Transverse colon (tissue), 4 donors: ENCODE data around the gene A1BG. TPM values are rescaled to one million over a fixed set of nuclear protein-coding genes. Genes with fewer than 3 reads are reported as not detected.
"Not testable (repeated sequence)": the region's sequence is repeated elsewhere in the genome, so short reads cannot be mapped to it uniquely, and the experiment has no call there.

Experiments used
- DNase-seq: peaks from one replicate; pipeline ENCODE4 v3.0.0-alpha.2; 2019
- H3K27ac ChIP-seq, 4 donors: fragments of 200-600 bp; sonication (generic); 2 replicates each; pipeline ENCODE4 v1.5.1; 2016 to 2018; ENCODE audit warnings: inconsistent platforms in 4 of 4
- H3K27me3 ChIP-seq: fragments of 200-600 bp; sonication (generic); 2 replicates; pipeline ENCODE4 v1.5.1; 2017; ENCODE audit warnings: inconsistent platforms
- H3K36me3 ChIP-seq, 4 donors: fragments of 200-600 bp; sonication (generic); 2 replicates each; pipeline ENCODE4 v1.5.1; 2017 to 2019; ENCODE audit warnings: inconsistent platforms in 4 of 4
- H3K4me1 ChIP-seq, 4 donors: fragments of 200-600 bp; sonication (generic); 2 replicates each; pipeline ENCODE4 v1.5.1; 2017 to 2020; ENCODE audit warnings: inconsistent platforms in 4 of 4
- H3K4me3 ChIP-seq, 4 donors: fragments of 200-600 bp; sonication (generic); 1 replicate in 1 of 4; 2 replicates in 3 of 4; pipeline versions ENCODE4 v1.5.1 to v1.6.1; 2017 to 2019; ENCODE audit warnings: inconsistent platforms in 4 of 4
- H3K9me3 ChIP-seq, 2 donors: fragments of 200-600 bp; sonication (generic); 2 replicates each; pipeline ENCODE4 v1.5.1; 2017 to 2019; ENCODE audit warnings: inconsistent platforms in 2 of 2
- EP300 ChIP-seq: sonication (generic); formaldehyde crosslinking; IDR thresholded peaks from one replicate; pipeline ENCODE4 v1.6.1; 2017; ENCODE audit warnings: antibody characterized with exemption, low read depth
- POLR2A ChIP-seq: fragments of 450-650 bp; IDR thresholded peaks from one replicate; pipeline ENCODE4 v1.6.1; 2016; ENCODE audit warnings: antibody characterized with exemption, mild to moderate bottlenecking, moderate library complexity
- POLR2AphosphoS5 ChIP-seq, 3 donors: sonication (generic); formaldehyde crosslinking; IDR thresholded peaks; one replicate each; pipeline ENCODE4 v1.6.1; 2016; ENCODE audit warnings: antibody characterized with exemption in 3 of 3
- WGBS, 2 donors: methylation state at CpG; one replicate each; pipeline ENCODE4 v1.1.5; 2018; ENCODE audit warnings: low coverage in 1 of 2; 5-methylcytosine and 5-hydroxymethylcytosine counted together
- in situ Hi-C, 4 donors: fragments of 200-750 bp; cut with MboI; loops; one replicate each; pipeline versions ENCODE4 v1.15.0 to v1.15.1; 2017; ENCODE audit warnings: low sequenced_read_pairs in 3 of 4, low pct_ligation_motif_present in 1 of 4, low pct_unique_long_range_greater_than_20kb in 1 of 4
- intact Hi-C: fragments of 100-400 bp; cut with DNase I; formaldehyde crosslinking; loops from one replicate; pipeline ENCODE4 v1.15.1; 2023; ENCODE audit warnings: low total_unique reads
- total RNA-seq, 4 donors: library from RNA; depleted of rRNA; stranded (reverse); fragments of >200 nt; gene quantifications; one replicate each; pipeline ENCODE4 v1.1.0, GENCODE V29; 2016
- TF ChIP-seq, protein P1 (sequence below), 5 experiments: fragments of 200-600 bp in 3 of 5; fragments of 450-650 bp in 2 of 5; sonication (generic) in 3 of 5; IDR thresholded peaks; 1 replicate in 2 of 5; 2 replicates in 3 of 5; pipeline ENCODE4 v1.5.1; 2016 to 2017; ENCODE audit warnings: antibody characterized with exemption in 5 of 5, inconsistent platforms in 3 of 5, mild to moderate bottlenecking in 2 of 5, moderate library complexity in 1 of 5

A1BG gene
- total RNA-seq, 4 donors from 2014 or later: 0.60 to 25.1 (median 3.7) TPM; not detected in 1

DNA sequence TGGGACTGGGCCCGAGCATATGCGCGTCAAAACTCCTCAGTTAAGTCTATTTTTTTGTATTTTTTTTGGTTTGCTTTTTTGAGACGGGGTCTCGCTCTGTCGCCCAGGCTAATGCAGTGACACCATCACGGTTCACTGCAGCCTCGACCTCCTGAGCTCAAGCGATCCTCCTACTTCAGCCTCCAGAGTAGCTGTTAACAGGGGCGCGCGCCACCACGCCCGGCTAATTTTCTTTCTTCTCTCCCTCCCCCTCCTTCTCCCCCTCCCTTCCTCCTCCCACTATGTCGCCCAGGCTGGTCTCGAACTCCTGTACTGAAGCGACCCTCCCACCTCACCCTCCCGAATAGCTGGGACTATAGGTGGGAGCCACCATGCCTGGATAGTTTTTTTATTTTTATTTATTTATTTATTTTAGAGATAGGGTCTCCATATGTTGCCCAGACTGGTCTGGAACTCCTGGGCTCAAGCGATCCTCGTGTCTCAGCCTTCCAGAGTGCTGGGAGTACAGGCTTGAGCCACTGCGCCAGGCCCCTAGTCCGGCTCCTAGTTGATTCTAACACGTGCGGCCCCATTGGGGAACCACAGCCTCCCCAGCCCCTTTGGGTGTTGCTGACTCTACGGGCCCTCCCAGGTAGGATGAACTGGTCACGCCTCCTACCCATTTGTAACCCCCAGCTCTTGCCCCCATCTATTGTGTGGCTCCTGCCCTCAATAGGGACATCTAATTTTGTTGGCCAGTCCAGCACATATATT lies 28.3 kb upstream of the A1BG start:
- H3K4me3 ChIP-seq: peak overlapping the region; percentile 43 to 89 (median 74)
- peak overlapping the region; percentile 94 to 96 (median 94) for H3K27ac ChIP-seq
- no peak for TF ChIP-seq POLR2AphosphoS5 (IDR thresholded peaks at IDR 0.05)
- TF ChIP-seq EP300: no peak
- TF ChIP-seq, protein P1, sequence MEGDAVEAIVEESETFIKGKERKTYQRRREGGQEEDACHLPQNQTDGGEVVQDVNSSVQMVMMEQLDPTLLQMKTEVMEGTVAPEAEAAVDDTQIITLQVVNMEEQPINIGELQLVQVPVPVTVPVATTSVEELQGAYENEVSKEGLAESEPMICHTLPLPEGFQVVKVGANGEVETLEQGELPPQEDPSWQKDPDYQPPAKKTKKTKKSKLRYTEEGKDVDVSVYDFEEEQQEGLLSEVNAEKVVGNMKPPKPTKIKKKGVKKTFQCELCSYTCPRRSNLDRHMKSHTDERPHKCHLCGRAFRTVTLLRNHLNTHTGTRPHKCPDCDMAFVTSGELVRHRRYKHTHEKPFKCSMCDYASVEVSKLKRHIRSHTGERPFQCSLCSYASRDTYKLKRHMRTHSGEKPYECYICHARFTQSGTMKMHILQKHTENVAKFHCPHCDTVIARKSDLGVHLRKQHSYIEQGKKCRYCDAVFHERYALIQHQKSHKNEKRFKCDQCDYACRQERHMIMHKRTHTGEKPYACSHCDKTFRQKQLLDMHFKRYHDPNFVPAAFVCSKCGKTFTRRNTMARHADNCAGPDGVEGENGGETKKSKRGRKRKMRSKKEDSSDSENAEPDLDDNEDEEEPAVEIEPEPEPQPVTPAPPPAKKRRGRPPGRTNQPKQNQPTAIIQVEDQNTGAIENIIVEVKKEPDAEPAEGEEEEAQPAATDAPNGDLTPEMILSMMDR (IDR thresholded peaks at IDR 0.05): no peak
- TF ChIP-seq POLR2A: no peak
- in situ Hi-C loops (no loop called here), intact Hi-C loops (no loop called here)
- H3K36me3 ChIP-seq: no peaks in the 10 kb centered on the region
- no peak for DNase-seq
- peaks cover 19 to 33% (median 30%) of the 10 kb centered on the region in 4 donors for H3K4me1 ChIP-seq
- H3K27me3 ChIP-seq: no peaks in the 10 kb centered on the region
- 7 to 30% methylated on average over 16 to 26 of the region's 26 CpGs for WGBS, 2 donors
- no peaks in the 10 kb centered on the region for H3K9me3 ChIP-seq

DNA sequence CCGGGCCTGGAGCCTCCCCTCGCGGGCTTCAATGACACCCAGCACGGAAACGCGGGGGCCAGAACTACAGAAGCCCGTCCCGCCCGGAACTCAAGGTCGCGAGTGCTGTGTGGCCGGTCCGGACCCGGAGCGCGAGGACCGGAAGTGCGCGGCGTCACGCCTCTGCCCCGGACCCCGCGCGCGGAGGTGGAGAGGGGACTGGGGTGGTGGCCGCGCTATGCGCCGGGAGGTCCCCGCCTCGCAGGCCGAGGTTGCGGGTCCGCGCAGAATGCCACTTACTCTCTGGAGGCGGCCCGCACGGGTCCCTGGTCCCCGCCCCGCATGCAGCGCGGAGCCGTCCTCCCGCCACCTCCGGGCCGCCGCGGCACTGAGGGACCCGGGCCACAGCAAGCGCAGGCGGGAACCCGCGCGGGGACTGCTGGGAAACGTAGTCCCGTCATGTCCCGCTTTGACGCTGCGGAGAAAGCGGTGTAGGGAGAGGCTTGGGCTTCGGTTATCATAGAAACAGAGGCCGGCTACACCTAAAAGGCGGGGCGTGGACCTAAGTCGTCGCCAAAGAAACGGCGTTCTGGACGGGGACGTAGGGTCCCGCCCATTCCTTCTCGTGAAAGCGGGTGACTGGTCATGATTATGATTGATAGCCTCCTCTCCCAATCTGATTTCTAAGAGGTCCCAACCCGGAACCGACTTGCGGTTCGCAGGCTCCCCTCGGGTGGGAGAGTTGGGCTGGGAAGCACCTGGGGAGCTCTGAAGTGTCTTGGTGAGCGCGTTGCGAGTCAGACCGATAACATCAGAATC lies 27.6 kb upstream of the A1BG start, which contains the start of gene ZNF837:
ZNF837 (minus strand) TSS at position 369 of the 798 bp plus-strand sequence. CDS start 11,698 bp downstream, outside the sequence.
- Histone ChIP-seq H3K27ac (peak within 1 kb of the TSS; percentile 94 to 96 (median 94)), H3K4me3 (peak within 1 kb of the TSS; percentile 43 to 89 (median 74)), H3K36me3 (no peaks in the 10 kb centered on the region), H3K4me1 (peaks cover 15 to 28% (median 24%) of the 10 kb centered on the region in 4 donors), H3K27me3 (no peaks in the 10 kb centered on the region), H3K9me3 (no peaks in the 10 kb centered on the region)
- DNase-seq: peak; percentile 99
- in situ Hi-C loops (no loop called here), intact Hi-C loops (no loop called here)
- WGBS, 2 donors: 0% methylated on average over 60 of the region's 83 CpGs; no CpG with 5 or more reads in 1 of the 2 donors
- TF ChIP-seq EP300 (no peak), POLR2A (peak; percentile 95), POLR2AphosphoS5 (IDR thresholded peaks at IDR 0.05) (peak; percentile 50 to 95 (median 92))
- TF ChIP-seq, protein P1 (IDR thresholded peaks at IDR 0.05): peak in 1 of 5 experiments; percentile 35

DNA sequence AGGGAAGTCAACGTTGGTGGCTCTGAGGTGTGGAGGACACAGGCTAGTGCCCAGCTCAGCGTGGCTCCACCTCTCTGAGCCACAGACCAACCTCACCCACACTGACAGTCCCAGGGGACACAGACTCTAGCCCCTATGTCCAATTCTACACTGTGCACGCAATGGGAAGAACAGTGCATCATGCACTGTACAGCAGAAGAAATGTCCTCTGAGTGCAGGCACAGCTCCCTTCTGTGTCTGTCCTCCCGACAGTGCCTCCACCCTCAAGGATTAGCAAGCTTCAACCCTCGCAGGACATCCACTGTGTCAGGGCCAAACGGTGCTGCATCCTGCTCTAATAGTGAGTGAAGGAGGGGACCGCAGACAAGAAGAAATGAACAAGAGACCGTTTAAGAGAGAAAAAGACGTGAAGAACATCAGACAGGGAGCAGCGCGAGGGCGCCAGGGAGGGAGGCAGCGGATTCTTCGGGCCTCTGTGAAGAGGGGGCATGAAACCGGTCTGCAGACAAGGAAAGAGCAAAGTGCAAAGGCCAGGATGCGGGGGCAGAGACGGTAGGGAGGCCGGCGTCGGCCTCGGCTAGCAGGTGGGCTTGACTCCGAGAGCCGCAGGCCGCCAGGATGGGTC lies 26.9 kb upstream of the A1BG start:
- peak overlapping the region; percentile 94 to 96 (median 94) for H3K27ac ChIP-seq
- H3K4me1 ChIP-seq: peaks cover 9 to 21% (median 17%) of the 10 kb centered on the region in 4 donors
- no peak for DNase-seq
- H3K9me3 ChIP-seq: no peaks in the 10 kb centered on the region
- WGBS, 2 donors: 4% methylated on average over 5 to 24 of the region's 24 CpGs
- intact Hi-C loops: no loop called here
- TF ChIP-seq EP300 (no peak), POLR2AphosphoS5 (IDR thresholded peaks at IDR 0.05) (no peak), POLR2A (no peak)
- TF ChIP-seq, protein P1 (IDR thresholded peaks at IDR 0.05): no peak
- H3K27me3 ChIP-seq: no peaks in the 10 kb centered on the region
- no peaks in the 10 kb centered on the region for H3K36me3 ChIP-seq
- in situ Hi-C loops: no loop called here
- H3K4me3 ChIP-seq: peak overlapping the region; percentile 33 to 89 (median 74)

DNA sequence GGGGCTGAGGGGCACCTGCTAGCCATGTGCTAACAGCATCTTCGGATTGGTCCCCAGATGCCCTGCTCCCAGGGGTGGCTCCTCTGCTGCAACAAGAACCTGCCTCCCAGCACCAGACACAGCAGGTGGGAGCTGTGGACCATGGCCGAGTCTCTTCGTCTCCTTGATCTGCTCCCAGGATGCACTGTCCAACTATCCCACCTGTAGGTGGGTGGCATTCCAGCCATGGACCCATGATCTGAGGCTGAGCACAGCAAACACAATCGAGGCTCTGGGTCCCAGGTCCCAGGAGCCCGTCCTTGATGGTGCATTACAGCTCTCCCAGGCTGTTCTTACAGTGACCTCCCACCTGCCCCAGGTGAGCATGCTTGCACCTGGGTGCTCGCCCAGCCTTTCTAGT lies 26.0 kb upstream of the A1BG start:
- WGBS, 2 donors: 93% methylated on average over 6 of the region's 6 CpGs; no CpG with 5 or more reads in 1 of the 2 donors

DNA sequence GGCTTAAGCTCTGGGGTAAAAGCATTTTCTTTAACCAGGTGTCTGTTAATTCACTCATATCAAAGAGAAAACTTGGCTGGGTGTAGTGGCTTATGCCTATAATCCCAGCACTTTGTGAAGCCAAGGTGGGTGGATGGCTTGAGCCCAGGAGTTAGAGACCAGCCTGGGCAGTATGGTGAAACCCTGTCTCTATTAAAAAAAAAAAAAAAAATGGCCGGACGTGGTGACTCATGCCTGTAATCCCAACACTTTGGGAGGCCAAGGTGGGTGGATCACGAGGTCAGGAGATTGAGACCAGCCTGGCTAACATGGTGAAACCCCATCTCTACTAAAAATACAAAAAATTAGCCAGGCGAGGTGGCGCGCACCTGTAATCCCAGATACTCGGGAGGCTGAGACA lies 23.4 kb upstream of the A1BG start:
- 85 to 93% methylated on average over 3 to 7 of the region's 7 CpGs for WGBS, 2 donors
- H3K27me3 ChIP-seq, H3K36me3 ChIP-seq, H3K4me3 ChIP-seq, DNase-seq, intact Hi-C loops, H3K27ac ChIP-seq, in situ Hi-C loops, H3K9me3 ChIP-seq: not testable (repeated sequence)
- H3K4me1 ChIP-seq: peaks cover 9 to 14% (median 13%) of the 10 kb centered on the region in 4 donors

More for the DNA sequence above, 26.0 kb upstream of the A1BG start:
- DNase-seq: no peak
- H3K27ac ChIP-seq: no peak overlapping the region
- no peak for TF ChIP-seq EP300
- TF ChIP-seq, protein P1 (IDR thresholded peaks at IDR 0.05): no peak
- no peaks in the 10 kb centered on the region for H3K36me3 ChIP-seq
- intact Hi-C loops: no loop called here
- H3K4me1 ChIP-seq: peaks cover 9 to 21% (median 16%) of the 10 kb centered on the region in 4 donors
- no peaks in the 10 kb centered on the region for H3K9me3 ChIP-seq
- H3K4me3 ChIP-seq: no peak overlapping the region
- in situ Hi-C loops: no loop called here
- H3K27me3 ChIP-seq: no peaks in the 10 kb centered on the region
